ENCODE results near the gene ADAMTS2.

- TF ChIP-seq CTCF (IDR thresholded peaks at IDR 0.05) = no peak
- TF ChIP-seq POLR2A (IDR thresholded peaks at IDR 0.05) = no peak
These were observed 107.3 kb downstream of the ADAMTS2 start for GRCh38 chr5:179237770-179238627.

Data from lower leg skin (tissue), 3 donors.